ENCODE data around the gene SPTLC3.

DNA sequence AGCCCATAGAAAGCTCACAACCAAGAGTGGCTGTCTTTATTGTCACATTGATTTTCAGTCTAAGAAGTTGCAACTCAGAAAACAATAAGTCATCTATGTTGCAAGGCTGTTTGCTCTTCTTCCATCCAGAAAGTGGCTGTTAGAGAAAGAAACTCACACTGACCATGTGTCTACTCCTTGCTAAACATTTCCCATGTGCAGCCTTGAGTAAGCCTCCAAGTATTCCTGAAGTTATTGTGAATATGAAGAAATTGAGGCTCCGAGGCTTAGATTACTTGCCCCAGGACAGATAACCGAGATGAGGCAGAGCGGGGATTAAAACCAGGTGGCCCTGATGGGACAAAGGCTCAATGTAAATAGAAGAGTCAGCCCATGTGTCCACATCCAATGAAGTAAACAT lies 105.0 kb downstream of the SPTLC3 start:
- no peak for TF ChIP-seq POLR2A (IDR thresholded peaks at IDR 0.05)
- TF ChIP-seq, protein P1, sequence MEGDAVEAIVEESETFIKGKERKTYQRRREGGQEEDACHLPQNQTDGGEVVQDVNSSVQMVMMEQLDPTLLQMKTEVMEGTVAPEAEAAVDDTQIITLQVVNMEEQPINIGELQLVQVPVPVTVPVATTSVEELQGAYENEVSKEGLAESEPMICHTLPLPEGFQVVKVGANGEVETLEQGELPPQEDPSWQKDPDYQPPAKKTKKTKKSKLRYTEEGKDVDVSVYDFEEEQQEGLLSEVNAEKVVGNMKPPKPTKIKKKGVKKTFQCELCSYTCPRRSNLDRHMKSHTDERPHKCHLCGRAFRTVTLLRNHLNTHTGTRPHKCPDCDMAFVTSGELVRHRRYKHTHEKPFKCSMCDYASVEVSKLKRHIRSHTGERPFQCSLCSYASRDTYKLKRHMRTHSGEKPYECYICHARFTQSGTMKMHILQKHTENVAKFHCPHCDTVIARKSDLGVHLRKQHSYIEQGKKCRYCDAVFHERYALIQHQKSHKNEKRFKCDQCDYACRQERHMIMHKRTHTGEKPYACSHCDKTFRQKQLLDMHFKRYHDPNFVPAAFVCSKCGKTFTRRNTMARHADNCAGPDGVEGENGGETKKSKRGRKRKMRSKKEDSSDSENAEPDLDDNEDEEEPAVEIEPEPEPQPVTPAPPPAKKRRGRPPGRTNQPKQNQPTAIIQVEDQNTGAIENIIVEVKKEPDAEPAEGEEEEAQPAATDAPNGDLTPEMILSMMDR (IDR thresholded peaks at IDR 0.05) = no peak
